ENCODE measurements around the gene RIMBP2. TPM values are rescaled to one million over a fixed set of nuclear protein-coding genes. Genes with fewer than 3 reads are reported as not detected.

The RIMBP2 gene
- total and polyA plus RNA-seq, 11 donors = 2.1 TPM; not detected in 10

GRCh38 chr12:130476451-130477135 is 239.5 kb downstream of the RIMBP2 start:
- 36 to 42% (median 40%) methylated on average over 20 of the region's 20 CpGs for whole genome bisulfite sequencing, 4 donors
- ATAC-seq = no peak
- Histone ChIP-seq H3K27ac (no peak overlapping the region), H3K4me1 (no peaks in the 10 kb centered on the region), H3K4me3 (no peak overlapping the region), H3K36me3 (no peaks in the 10 kb centered on the region), H3K9me3 (no peaks in the 10 kb centered on the region), H3K27me3 (peaks cover 0 to 55% (median 7%) of the 10 kb centered on the region in 9 donors)
- intact Hi-C loops (cut with DNase I) = no loop called here
- DNase-seq = no peak
- no peak for TF ChIP-seq CTCF (IDR thresholded peaks at IDR 0.05)
- no peak for TF ChIP-seq POLR2A (IDR thresholded peaks at IDR 0.05)

- Histone ChIP-seq H3K27me3 (peaks cover 0 to 36% (median 0%) of the 10 kb centered on the region in 9 donors), H3K4me1 (no peaks in the 10 kb centered on the region), H3K36me3 (no peaks in the 10 kb centered on the region), H3K9me3 (no peaks in the 10 kb centered on the region), H3K27ac (no peak overlapping the region), H3K4me3 (no peak overlapping the region)
- 75 to 79% (median 77%) methylated on average over 27 of the region's 27 CpGs for WGBS, 4 donors
- TF ChIP-seq POLR2A (IDR thresholded peaks at IDR 0.05) (no peak), CTCF (IDR thresholded peaks at IDR 0.05) (no peak)
- intact Hi-C loops (cut with DNase I) = no loop called here
- ATAC-seq (no peak), DNase-seq (no peak)
Measured at GRCh38 chr12:130474599-130475269, 241.4 kb downstream of the RIMBP2 start.

DNA sequence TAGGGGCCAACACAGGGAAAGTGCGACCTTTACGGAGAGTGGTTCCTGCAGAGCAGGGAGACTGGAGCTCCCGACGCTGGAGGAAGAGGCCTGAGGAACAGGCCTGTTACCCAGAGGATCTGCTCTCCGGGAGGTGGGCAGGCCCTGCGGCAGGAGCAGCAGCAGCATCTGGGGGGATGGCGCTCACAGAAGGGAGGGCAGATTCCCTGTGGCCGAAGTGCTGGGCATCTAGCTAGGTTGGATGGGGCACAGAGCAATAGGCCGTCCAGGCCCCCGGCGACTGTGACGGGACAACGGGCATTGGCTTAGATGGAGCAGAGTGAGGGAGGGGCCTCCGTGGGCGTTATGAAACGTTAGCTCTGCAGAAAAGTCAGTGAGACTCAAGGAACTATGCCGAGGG is 242.8 kb downstream of the RIMBP2 start:
- Histone ChIP-seq H3K36me3 (no peaks in the 10 kb centered on the region), H3K4me3 (no peak overlapping the region), H3K4me1 (no peaks in the 10 kb centered on the region), H3K9me3 (peaks cover 0 to 8% (median 0%) of the 10 kb centered on the region in 12 donors), H3K27ac (no peak overlapping the region), H3K27me3 (peaks cover 0 to 34% (median 0%) of the 10 kb centered on the region in 9 donors)
- no peak for ATAC-seq
- intact Hi-C loops (cut with DNase I) = no loop called here
- TF ChIP-seq CTCF (IDR thresholded peaks at IDR 0.05) (no peak), POLR2A (IDR thresholded peaks at IDR 0.05) (no peak)
- no peak for DNase-seq
- WGBS, 4 donors = 70 to 75% (median 72%) methylated on average over 17 of the region's 17 CpGs

DNA sequence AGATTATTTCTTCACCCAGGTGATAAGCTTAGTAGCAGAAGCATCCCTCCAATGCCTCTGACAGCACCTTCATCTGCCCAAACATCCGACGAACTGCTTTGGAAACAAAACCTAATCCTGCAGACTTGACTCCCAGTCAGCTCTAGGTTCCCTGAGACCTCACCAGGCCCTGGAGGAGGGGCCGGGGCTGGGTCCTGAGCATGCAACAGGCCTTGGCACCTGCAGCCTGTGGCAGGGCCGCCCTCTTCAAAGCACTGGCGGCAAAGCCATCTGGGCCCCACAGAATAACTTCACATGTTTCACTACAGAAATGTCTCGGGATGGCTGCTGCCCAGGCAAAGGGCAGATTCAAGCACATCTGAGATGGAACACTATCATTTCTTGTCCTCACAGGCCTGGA is 245.1 kb downstream of the RIMBP2 start:
- Histone ChIP-seq H3K4me1 (no peaks in the 10 kb centered on the region), H3K27me3 (peaks cover 0 to 30% (median 3%) of the 10 kb centered on the region in 9 donors), H3K27ac (no peak overlapping the region), H3K4me3 (no peak overlapping the region), H3K9me3 (peaks cover 0 to 19% (median 8%) of the 10 kb centered on the region in 12 donors), H3K36me3 (no peaks in the 10 kb centered on the region)
- 81 to 85% (median 83%) methylated on average over 6 of the region's 6 CpGs for WGBS, 4 donors
- intact Hi-C loops (cut with DNase I) = no loop called here
- DNase-seq (no peak), ATAC-seq (no peak)
- TF ChIP-seq POLR2A (IDR thresholded peaks at IDR 0.05) (no peak), CTCF (IDR thresholded peaks at IDR 0.05) (no peak)
